ENCODE results near the gene RBM47. TPM values are rescaled to one million over a fixed set of nuclear protein-coding genes. Genes with fewer than 3 reads are reported as not detected.

The RBM47 gene
- total RNA-seq, 1 experiment from 2014 or later, result 70.3 TPM

DNA sequence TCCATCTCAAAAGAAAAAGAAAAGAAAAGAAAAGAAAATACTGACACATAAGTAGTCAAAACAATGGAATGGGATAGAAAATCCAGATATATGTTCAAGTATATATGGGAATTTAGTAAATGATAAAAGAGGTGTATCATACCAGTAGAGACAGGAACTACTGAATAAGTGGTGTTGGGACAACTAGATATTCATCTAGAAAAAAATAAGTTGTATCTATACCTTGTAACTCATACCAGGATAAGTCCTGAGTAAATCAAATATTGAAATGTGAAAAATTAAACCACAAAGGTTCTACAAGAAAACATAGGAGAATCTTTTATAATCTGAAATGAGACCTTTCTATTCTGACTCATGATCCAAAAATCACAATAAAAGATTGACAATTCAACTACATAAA, 58.5 kb downstream of the RBM47 start:
- H3K23ac ChIP-seq (ENCODE audit: insufficient read length, low read depth, low read length), result no peak overlapping the region
- no peak overlapping the region for H2BK15ac ChIP-seq (ENCODE audit: low read depth, low read length)
- H2AK5ac ChIP-seq (ENCODE audit: insufficient read length, low read length), result no peak overlapping the region
- no peak overlapping the region for H3K9ac ChIP-seq (ENCODE audit: extremely low read depth, insufficient read length, low read length)
- no peak overlapping the region for H2BK12ac ChIP-seq (ENCODE audit: insufficient read length, low read depth, low read length)
- H4K20me1 ChIP-seq (ENCODE audit: control insufficient read depth, insufficient read depth, insufficient read length), result no peaks in the 10 kb centered on the region
- H3K4me1 ChIP-seq (ENCODE audit: insufficient read depth, low read length), result no peaks in the 10 kb centered on the region
- H2BK120ac ChIP-seq (ENCODE audit: low read depth, low read length, poor library complexity, severe bottlenecking), result no peak overlapping the region
- H3K23me2 ChIP-seq (ENCODE audit: insufficient read length, low read depth, low read length, poor library complexity, severe bottlenecking), result no peaks in the 10 kb centered on the region
- H2AFZ ChIP-seq (ENCODE audit: low read length), result no peak overlapping the region
- H3K4ac ChIP-seq (ENCODE audit: low read depth, low read length), result no peak overlapping the region
- H4K5ac ChIP-seq (ENCODE audit: insufficient read length, low read depth, low read length), result no peak overlapping the region
- H4K91ac ChIP-seq (ENCODE audit: insufficient read length, low read depth, low read length), result no peak overlapping the region
- no peak overlapping the region for H3T11ph ChIP-seq (ENCODE audit: low read length)
- TF ChIP-seq, protein P1, sequence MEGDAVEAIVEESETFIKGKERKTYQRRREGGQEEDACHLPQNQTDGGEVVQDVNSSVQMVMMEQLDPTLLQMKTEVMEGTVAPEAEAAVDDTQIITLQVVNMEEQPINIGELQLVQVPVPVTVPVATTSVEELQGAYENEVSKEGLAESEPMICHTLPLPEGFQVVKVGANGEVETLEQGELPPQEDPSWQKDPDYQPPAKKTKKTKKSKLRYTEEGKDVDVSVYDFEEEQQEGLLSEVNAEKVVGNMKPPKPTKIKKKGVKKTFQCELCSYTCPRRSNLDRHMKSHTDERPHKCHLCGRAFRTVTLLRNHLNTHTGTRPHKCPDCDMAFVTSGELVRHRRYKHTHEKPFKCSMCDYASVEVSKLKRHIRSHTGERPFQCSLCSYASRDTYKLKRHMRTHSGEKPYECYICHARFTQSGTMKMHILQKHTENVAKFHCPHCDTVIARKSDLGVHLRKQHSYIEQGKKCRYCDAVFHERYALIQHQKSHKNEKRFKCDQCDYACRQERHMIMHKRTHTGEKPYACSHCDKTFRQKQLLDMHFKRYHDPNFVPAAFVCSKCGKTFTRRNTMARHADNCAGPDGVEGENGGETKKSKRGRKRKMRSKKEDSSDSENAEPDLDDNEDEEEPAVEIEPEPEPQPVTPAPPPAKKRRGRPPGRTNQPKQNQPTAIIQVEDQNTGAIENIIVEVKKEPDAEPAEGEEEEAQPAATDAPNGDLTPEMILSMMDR (conservative IDR thresholded peaks at IDR 0.05), result no peak
- H3K27ac ChIP-seq (ENCODE audit: insufficient read length, low read depth, low read length), result no peak overlapping the region
- H3K9me3 ChIP-seq (ENCODE audit: control insufficient read depth, low read depth, low read length), result no peaks in the 10 kb centered on the region
- H3K36me3 Mint-ChIP-seq (ENCODE audit: insufficient read depth in 1 of 3, low read depth in 3 of 3), result peaks cover 13 to 16% (median 13%) of the 10 kb centered on the region in 3 experiments
- H3K27me3 Mint-ChIP-seq (ENCODE audit: low read depth), result no peaks in the 10 kb centered on the region
- no peak overlapping the region for H3K18ac ChIP-seq (ENCODE audit: insufficient read length, low read depth, low read length)
- no peak overlapping the region for H2BK20ac ChIP-seq (ENCODE audit: low read depth, low read length, poor library complexity, severe bottlenecking)
- H3K79me2 ChIP-seq (ENCODE audit: insufficient read depth, low read length), result peaks cover 5% of the 10 kb centered on the region; the same call in 1 of the 2 replicates
- no peak overlapping the region for H3K4me2 ChIP-seq (ENCODE audit: insufficient read depth, insufficient read length, low read length)
- no peak overlapping the region for H4K8ac ChIP-seq (replicated peaks; ENCODE audit: insufficient read length, low read depth, low read length)
- H3K79me1 ChIP-seq (ENCODE audit: insufficient read depth, low read depth, low read length, poor library complexity, severe bottlenecking), result peaks cover 6% of the 10 kb centered on the region
- no peak overlapping the region for H3K4me3 Mint-ChIP-seq
- no peaks in the 10 kb centered on the region for H3K27me3 ChIP-seq (ENCODE audit: insufficient read depth, low read length)
- peaks cover 5 to 6% of the 10 kb centered on the region in 2 experiments; a peak in 2 of 4 replicates for H3K4me1 Mint-ChIP-seq
- DNase-seq, result no peak
- no peak overlapping the region for H2BK5ac ChIP-seq (ENCODE audit: insufficient read length, low read length)
- no peak overlapping the region for H3K14ac ChIP-seq (ENCODE audit: insufficient read depth, low read length)
- no peak overlapping the region for H3K27ac Mint-ChIP-seq
- H3K9me3 Mint-ChIP-seq, result peaks cover 6 to 7% of the 10 kb centered on the region in 2 experiments; a peak in 3 of 5 replicates
- H3K56ac ChIP-seq (ENCODE audit: insufficient read length, low read depth, low read length), result no peak overlapping the region

All from H9 (cell line).